Bronchial epithelial cell (primary cell): ENCODE measurements around the gene PPP2R3A. TPM values are rescaled to one million over a fixed set of nuclear protein-coding genes. Genes with fewer than 3 reads are reported as not detected.
A peak's percentile ranks its signal among the peaks of the same experiment; 100 is the strongest.

Experiments
- DNase-seq: peaks from one replicate; pipeline ENCODE4 v3.0.0-alpha.2; 2010; ENCODE audit warnings: low read depth
- FAIRE-seq: peaks from 2 replicates; lab custom pipeline; 2011; peaks lifted over from hg19 to GRCh38; lab: Jason Lieb, UNC
- H3K27me3 ChIP-seq: 2 replicates; pipeline ENCODE4 v1.5.1; 2011; ENCODE audit warnings: low read length; ENCODE audit not compliant: control insufficient read depth, insufficient read depth
- H3K36me3 ChIP-seq: 2 replicates; pipeline ENCODE4 v1.5.1; 2011; ENCODE audit warnings: low read length; ENCODE audit not compliant: control insufficient read depth, insufficient read depth
- H3K4me3 ChIP-seq: 2 replicates; pipeline ENCODE4 v1.5.1; 2011; ENCODE audit warnings: mild to moderate bottlenecking, low read depth, low read length, control low read depth
- total RNA-seq: library from RNA; depleted of rRNA; stranded (reverse); fragments of >200 nt; gene quantifications from 2 replicates; pipeline ENCODE4 v1.2.1, GENCODE V29; 2014
- TF ChIP-seq, protein P1 (sequence below): IDR thresholded peaks from 2 replicates; pipeline ENCODE4 v1.5.1; 2011; ENCODE audit warnings: mild to moderate bottlenecking, moderate library complexity, low read length, control low read depth, inconsistent platforms; ENCODE audit not compliant: insufficient read depth, severe bottlenecking

PPP2R3A gene
- total RNA-seq, 1 donor from 2014 or later = 4.2 TPM

GRCh38 chr3:136067211-136067610, 101.7 kb downstream of the PPP2R3A start:
- no peak for DNase-seq
- TF ChIP-seq, protein P1, sequence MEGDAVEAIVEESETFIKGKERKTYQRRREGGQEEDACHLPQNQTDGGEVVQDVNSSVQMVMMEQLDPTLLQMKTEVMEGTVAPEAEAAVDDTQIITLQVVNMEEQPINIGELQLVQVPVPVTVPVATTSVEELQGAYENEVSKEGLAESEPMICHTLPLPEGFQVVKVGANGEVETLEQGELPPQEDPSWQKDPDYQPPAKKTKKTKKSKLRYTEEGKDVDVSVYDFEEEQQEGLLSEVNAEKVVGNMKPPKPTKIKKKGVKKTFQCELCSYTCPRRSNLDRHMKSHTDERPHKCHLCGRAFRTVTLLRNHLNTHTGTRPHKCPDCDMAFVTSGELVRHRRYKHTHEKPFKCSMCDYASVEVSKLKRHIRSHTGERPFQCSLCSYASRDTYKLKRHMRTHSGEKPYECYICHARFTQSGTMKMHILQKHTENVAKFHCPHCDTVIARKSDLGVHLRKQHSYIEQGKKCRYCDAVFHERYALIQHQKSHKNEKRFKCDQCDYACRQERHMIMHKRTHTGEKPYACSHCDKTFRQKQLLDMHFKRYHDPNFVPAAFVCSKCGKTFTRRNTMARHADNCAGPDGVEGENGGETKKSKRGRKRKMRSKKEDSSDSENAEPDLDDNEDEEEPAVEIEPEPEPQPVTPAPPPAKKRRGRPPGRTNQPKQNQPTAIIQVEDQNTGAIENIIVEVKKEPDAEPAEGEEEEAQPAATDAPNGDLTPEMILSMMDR = no peak
- H3K36me3 ChIP-seq = no peaks in the 10 kb centered on the region
- no peak overlapping the region for H3K4me3 ChIP-seq
- H3K27me3 ChIP-seq = no peaks in the 10 kb centered on the region
- no peak for FAIRE-seq

DNA sequence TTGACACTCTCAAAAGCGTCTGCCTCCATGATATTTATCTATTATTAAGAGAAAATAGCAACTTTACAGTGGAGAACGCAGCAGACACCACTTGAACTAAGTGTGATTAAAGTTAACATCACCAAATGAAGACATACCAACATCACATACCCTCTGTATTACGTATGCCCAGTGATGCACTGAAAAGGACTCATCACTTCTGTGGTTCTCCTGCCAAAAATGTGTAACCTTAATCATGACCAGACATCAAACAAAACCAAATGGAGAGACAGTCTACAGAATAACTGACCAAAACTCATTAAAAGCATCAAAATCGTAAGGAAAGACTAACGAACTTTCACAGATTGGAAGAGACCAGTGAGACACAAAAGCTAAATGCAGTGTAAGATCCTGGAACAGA, 103.2 kb downstream of the PPP2R3A start:
- DNase-seq (no peak), FAIRE-seq (no peak)
- TF ChIP-seq, protein P1 = no peak

DNA sequence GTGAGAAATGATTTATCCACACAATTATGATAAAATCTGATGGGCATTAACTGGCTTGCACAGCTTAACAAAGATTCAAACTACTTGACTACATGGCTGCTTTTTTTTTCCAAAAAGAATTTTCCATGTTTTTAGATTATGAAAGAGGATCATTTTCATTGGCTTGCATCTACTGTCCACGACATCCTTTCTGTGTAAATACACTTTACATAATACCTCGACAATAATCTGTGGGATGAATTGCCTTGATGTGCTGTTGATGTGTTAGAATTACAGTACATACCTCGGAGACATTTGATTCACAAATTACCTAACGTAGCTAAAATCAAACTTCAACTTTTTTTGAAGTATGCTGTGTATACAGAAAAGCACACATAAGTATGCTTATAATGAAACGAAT, 104.4 kb downstream of the PPP2R3A start:
- H3K36me3 ChIP-seq = peaks cover 1% of the 10 kb centered on the region
- DNase-seq (no peak), FAIRE-seq (no peak)
- H3K4me3 ChIP-seq = no peak overlapping the region
- H3K27me3 ChIP-seq = no peaks in the 10 kb centered on the region
- TF ChIP-seq, protein P1 = no peak

More for the DNA sequence above, 103.2 kb downstream of the PPP2R3A start:
- H3K4me3 ChIP-seq = no peak overlapping the region
- no peaks in the 10 kb centered on the region for H3K27me3 ChIP-seq
- H3K36me3 ChIP-seq = peaks cover under 1% of the 10 kb centered on the region

DNA sequence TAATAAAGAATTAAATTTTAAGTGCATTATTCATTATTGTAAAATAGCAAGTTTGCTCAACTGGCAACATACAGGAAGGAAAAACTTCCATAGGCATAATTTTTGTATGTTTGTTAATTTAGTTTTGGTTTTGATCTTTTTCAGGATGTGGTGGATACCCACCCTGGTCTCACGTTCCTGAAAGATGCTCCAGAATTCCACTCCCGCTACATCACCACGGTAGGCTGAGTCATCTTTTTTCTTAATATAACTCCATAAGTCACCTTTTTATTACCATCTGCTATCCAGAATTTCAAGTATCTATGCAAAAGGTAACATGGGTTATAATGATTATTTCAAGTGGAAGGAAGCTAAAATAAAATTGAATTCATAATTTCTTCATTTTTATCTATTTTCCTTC, 104.8 kb downstream of the PPP2R3A start:
- no peak for FAIRE-seq
- peaks cover 1% of the 10 kb centered on the region for H3K36me3 ChIP-seq
- no peaks in the 10 kb centered on the region for H3K27me3 ChIP-seq
- TF ChIP-seq, protein P1 = no peak
- DNase-seq = peak; percentile 78
- no peak overlapping the region for H3K4me3 ChIP-seq

DNA sequence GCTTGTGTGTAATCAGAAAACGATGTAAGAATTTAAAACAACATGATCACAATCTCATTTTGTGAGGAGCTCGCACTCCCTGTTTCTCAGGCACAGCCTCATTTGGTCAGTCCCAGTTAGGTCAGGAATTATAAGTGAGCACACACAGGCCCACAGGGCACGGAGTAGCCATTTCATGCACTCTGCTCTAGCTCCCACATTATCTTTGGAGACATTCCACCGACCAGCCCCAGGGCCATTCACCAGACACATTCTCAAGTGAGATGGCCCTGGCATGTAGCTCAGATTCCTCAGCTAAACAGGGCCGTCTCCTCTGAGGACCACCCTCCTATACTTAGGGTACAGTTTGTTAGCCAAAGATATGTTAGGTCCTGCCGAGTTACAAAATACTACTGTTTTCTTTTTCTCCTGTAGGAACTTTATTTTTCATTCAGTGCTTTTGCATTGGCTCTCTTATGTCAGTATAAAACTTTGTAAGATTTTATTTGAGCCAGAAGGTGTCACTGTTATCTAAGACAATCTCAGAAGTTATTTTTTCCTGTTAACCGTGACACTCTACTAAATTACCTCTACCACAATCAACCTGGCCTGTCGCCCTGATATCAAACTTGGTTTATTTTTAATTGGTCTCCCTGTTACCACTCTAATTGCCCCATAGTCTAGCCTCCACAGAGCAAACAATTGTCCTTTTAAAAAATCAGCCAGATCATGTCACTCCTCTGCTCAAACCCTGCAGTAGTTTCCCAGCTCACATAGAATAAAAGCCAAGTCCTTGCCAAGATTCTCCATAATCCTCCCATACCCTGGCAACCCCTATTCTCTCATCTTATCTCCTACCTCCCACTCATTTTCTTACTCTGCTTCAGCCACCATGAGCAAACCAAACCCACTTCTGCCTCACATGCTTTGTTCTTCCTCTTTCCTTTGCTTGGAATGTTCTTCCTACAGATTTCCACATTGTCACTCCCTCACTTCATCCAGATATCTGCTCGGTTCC, 105.7 kb downstream of the PPP2R3A start:
- no peaks in the 10 kb centered on the region for H3K27me3 ChIP-seq
- no peak overlapping the region for H3K4me3 ChIP-seq
- H3K36me3 ChIP-seq = peaks cover 1% of the 10 kb centered on the region
- TF ChIP-seq, protein P1 = no peak
- peak; percentile 13 for DNase-seq
- FAIRE-seq = no peak
